Measurements from ENCODE around the gene ITPR1. TPM values are rescaled to one million over a fixed set of nuclear protein-coding genes. Genes with fewer than 3 reads are reported as not detected.

Gene ITPR1
- polyA plus RNA-seq, 2 of the 4 experiments (the other 2 are of a cell fraction): 2.8 to 9.6 TPM

DNA sequence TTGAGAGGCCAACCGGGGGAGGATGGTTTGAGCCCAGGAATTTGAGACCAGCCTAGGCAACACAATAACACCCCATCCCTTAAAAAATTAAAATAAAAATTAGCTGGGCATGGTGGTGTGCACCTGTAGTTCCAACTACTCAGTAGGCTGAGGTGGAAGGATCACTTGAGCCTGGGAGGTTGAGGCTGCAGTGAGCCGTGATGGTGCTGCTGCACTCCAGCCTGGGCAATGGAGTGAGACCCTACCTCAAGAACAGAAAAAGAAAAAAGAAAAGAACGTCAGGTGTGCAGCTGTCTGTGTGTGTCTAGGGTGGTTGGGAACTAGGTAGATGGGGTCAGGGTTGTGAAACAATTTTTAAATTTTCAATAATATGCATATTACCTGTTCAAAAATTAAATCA lies 389.9 kb downstream of the ITPR1 start (continued):
- TF ChIP-seq CEBPB (IDR thresholded peaks at IDR 0.05) (no peak), RFX5 (IDR thresholded peaks at IDR 0.05) (no peak), ZNF302 (CRISPR knock-in tag; IDR thresholded peaks at IDR 0.05) (no peak), NFE2L2 (conservative IDR thresholded peaks at IDR 0.05; ENCODE audit: low read length) (no peak), SREBF2 (IDR thresholded peaks at IDR 0.05) (no peak)

DNA sequence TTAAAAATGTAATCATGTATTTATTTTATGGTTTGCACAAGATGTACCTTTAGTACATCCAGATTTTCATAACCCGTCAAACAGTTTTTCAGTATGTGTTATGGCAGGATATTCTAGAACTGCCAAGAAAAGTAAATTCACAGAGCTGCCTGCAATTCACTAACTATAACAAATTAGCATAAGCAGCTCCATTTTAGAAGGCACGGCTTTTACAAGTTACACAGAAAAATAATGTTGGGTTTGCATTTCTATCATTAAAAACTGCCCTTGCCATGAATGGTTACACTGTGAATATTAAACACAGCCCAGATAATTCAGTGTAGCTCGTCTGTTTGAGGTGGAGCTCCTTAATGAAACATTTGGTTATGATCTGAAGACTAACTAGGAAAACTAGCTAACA lies 391.7 kb downstream of the ITPR1 start:
- TF ChIP-seq HOXB5 (CRISPR knock-in tag; IDR thresholded peaks at IDR 0.05) (no peak), CHD4 (IDR thresholded peaks at IDR 0.05; ENCODE audit: borderline replicate concordance) (no peak)
- Histone ChIP-seq H3K27ac (no peak overlapping the region), H3K9me3 (peaks cover 4% of the 10 kb centered on the region; the same call in 1 of the 3 replicates), H3K4me2 (no peak overlapping the region), H3K4me3 (no peak overlapping the region), H3K4me1 (peaks cover 10% of the 10 kb centered on the region)
- no peak for ATAC-seq
- no peak for FAIRE-seq
- no peak for DNase-seq (ENCODE audit: low read depth in 1 of 2, low spot score in 1 of 2)
- ChIA-PET POLR2A (interaction anchor here (0.8 kb wide), 1 partner anchor 100 kb away, joined by 3 read pairs; no protein-coding TSS in a partner anchor), CTCF (interaction anchor here (0.7 to 1.9 kb wide), 5 partner anchors 9 to 173 kb away, joined by 3 to 8 read pairs (median 5); no protein-coding TSS in a partner anchor)
- WGBS (ENCODE audit: missing lambda C conversion rate): 90% methylated on average over 3 of the region's 3 CpGs

DNA sequence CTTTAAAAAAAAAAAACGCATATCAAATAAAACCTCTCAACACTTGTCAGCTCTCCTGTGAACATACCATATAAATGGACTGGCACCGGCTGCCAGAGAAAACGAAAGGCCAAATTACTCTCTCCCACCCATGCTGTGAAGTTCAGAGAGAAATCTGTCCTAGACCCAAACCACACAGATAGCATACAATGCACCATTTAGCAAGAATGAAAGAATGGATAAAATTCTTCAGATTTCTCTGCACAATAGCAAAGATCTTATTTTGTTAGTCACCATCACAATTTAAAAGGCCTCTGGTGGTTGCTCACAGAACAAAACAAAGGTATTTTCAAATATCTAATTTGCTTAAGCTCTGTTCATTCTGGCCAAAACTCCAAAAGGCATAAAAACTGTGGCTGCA lies 392.2 kb downstream of the ITPR1 start:
- H3K4me3 ChIP-seq: no peak overlapping the region
- H3K4me2 ChIP-seq: peak overlapping the region; percentile 13; the same call in 1 of the 3 replicates
- DNase-seq (ENCODE audit: low read depth in 1 of 2, low spot score in 1 of 2) (no peak), ATAC-seq (peak; percentile 47 to 56; a peak in 4 of 6 replicates), FAIRE-seq (no peak)
- H3K4me1 ChIP-seq: peaks cover 10% of the 10 kb centered on the region
- 67% methylated on average over 3 of the region's 3 CpGs for WGBS (ENCODE audit: missing lambda C conversion rate)
- TF ChIP-seq JUNB (IDR thresholded peaks at IDR 0.05) (no peak), NR3C1 (IDR thresholded peaks at IDR 0.05) (no peak), FOSB (CRISPR knock-in tag; IDR thresholded peaks at IDR 0.05) (no peak), RNF2 (IDR thresholded peaks at IDR 0.05; ENCODE audit: borderline replicate concordance, low read depth) (no peak), EP300 (IDR thresholded peaks at IDR 0.05) (no peak), HOXA7 (CRISPR knock-in tag; IDR thresholded peaks at IDR 0.05) (no peak), FOSL2 (IDR thresholded peaks at IDR 0.05) (no peak), FOSL2 (CRISPR knock-in tag; IDR thresholded peaks at IDR 0.05) (no peak), KDM5A (IDR thresholded peaks at IDR 0.05) (no peak), TP53 (CRISPR knock-in tag; IDR thresholded peaks at IDR 0.05) (no peak), ZC3H11A (IDR thresholded peaks at IDR 0.05) (no peak), POLR2A (IDR thresholded peaks at IDR 0.05; ENCODE audit: low read length) (no peak), EHMT2 (IDR thresholded peaks at IDR 0.05; ENCODE audit: low read depth) (no peak), JUN (IDR thresholded peaks at IDR 0.05) (no peak), KDM1A (IDR thresholded peaks at IDR 0.05; ENCODE audit: low read depth) (no peak), CBX2 (IDR thresholded peaks at IDR 0.05; ENCODE audit: borderline replicate concordance, low read depth) (no peak)
- TF ChIP-seq, protein P1, sequence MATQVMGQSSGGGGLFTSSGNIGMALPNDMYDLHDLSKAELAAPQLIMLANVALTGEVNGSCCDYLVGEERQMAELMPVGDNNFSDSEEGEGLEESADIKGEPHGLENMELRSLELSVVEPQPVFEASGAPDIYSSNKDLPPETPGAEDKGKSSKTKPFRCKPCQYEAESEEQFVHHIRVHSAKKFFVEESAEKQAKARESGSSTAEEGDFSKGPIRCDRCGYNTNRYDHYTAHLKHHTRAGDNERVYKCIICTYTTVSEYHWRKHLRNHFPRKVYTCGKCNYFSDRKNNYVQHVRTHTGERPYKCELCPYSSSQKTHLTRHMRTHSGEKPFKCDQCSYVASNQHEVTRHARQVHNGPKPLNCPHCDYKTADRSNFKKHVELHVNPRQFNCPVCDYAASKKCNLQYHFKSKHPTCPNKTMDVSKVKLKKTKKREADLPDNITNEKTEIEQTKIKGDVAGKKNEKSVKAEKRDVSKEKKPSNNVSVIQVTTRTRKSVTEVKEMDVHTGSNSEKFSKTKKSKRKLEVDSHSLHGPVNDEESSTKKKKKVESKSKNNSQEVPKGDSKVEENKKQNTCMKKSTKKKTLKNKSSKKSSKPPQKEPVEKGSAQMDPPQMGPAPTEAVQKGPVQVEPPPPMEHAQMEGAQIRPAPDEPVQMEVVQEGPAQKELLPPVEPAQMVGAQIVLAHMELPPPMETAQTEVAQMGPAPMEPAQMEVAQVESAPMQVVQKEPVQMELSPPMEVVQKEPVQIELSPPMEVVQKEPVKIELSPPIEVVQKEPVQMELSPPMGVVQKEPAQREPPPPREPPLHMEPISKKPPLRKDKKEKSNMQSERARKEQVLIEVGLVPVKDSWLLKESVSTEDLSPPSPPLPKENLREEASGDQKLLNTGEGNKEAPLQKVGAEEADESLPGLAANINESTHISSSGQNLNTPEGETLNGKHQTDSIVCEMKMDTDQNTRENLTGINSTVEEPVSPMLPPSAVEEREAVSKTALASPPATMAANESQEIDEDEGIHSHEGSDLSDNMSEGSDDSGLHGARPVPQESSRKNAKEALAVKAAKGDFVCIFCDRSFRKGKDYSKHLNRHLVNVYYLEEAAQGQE (IDR thresholded peaks at IDR 0.05): no peak
- TF ChIP-seq, protein P2, sequence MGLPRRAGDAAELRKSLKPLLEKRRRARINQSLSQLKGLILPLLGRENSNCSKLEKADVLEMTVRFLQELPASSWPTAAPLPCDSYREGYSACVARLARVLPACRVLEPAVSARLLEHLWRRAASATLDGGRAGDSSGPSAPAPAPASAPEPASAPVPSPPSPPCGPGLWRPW (IDR thresholded peaks at IDR 0.05): no peak
- POLR2A ChIA-PET: interaction anchor here (0.8 kb wide), 1 partner anchor 100 kb away, joined by 3 read pairs; no protein-coding TSS in a partner anchor
- peaks cover 4% of the 10 kb centered on the region; the same call in 1 of the 3 replicates for H3K9me3 ChIP-seq
- CTCF ChIA-PET: interaction anchor here (0.7 to 1.9 kb wide), 5 partner anchors 8 to 174 kb away, joined by 3 to 8 read pairs (median 5); no protein-coding TSS in a partner anchor
- no peak overlapping the region for H3K27ac ChIP-seq
